ENCODE measurements around the gene PTCD3.
A peak's percentile ranks its signal among the peaks of the same experiment; 100 is the strongest.

The PTCD3 gene

DNA sequence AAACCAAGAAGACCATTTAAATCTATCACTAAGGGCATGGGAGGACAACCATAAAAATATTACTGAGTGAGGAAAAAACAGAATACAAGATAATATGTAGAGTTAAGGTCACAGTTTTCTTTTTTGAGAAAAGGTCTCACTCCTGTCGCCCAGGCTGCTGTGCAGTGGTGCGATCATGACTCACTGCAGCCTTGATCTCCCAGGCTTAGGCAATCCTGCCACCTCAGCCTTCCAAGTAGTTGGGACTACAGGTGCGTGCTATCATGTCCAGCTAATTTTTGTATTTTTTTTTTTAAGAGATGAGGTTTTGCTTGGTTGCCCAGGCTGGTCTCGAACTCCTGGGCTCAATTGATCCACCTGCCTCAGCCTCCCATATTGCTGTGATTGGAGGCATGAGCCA is 24.3 kb upstream of the PTCD3 start:
- no peak for DNase-seq

GRCh38 chr2:86082756-86083155 is 23.3 kb upstream of the PTCD3 start:
- no peak for DNase-seq

DNA sequence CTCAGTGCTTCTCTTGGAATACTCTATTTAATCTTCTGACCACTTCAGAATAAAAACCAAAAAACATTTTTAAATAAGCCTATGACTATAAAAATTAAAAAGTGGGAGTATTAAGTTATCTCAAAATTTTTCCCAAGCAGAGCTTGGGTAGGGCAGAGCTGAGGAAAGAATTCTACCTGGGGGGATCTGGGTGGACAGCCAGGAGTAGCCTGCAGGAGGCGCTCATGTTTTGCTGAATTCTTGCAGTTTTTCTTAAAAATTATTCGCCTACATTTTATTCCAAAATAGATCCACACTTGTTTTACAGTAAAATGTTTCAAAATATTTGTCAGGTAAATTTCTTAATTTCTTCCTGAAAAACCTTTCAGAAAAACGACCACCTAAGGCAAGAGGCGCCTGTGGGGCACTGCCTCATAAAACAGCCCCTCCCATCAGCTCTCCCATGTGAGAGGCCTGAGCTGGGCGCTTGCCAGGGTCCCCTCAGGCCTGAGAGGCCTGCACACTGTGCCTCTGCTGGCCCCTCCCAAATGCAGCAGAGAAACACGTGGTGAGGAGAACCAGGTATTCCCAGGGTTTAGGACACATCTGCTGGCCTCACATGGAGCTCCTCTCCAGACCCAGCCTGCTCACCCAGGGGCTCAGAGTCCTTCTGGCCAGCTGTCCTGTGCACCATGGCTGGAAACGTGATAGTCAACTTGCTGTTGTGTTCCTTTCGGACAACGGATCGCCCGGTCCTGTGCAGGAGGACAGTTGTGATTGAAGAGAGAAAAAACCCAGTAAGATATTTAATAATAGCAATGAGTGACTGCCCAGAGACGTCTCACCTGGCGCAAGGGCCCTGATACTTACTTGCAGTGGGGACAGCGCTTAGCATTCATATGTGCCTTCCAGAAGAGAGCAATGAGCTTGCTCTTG is 17.8 kb upstream of the PTCD3 start:
- no peak for DNase-seq

- DNase-seq = no peak
Observed at GRCh38 chr2:86094229-86094628, 11.8 kb upstream of the PTCD3 start.

GRCh38 chr2:86097114-86097896 is 8.7 kb upstream of the PTCD3 start:
- DNase-seq = no peak

- no peak for DNase-seq
Observed at GRCh38 chr2:86097913-86098312, 8.1 kb upstream of the PTCD3 start.

- DNase-seq = no peak
Observed at GRCh38 chr2:86102157-86102556, 3.9 kb upstream of the PTCD3 start.

GRCh38 chr2:86105252-86105968 is 625 bp upstream of the PTCD3 start, which contains the start of gene POLR1A:
Gene POLR1A (minus strand): TSS chr2:86105886. CDS start chr2:86105776, 110 bp downstream.
- DNase-seq = peak; percentile 53 to 100 (median 91)

DNA sequence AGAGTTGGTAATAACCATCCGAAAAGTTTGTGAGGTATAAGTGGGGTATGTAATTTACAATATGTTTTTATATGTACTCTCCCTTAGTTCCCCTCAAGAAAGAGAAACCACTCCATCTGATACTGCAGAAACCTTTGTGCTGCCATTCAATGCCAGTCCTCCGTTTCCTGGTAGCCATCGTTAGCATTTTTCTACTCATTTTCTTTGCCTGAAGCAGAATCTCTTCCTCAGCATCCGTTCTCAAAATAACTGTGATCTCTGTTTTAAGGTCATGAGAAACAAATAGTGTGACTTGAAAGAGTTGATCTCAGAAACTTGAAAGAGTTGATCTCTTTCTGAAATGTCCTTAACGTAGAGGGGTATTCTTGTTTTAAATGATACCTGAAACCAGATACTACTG is 996 bp downstream of the PTCD3 start:
- DNase-seq = no peak

DNA sequence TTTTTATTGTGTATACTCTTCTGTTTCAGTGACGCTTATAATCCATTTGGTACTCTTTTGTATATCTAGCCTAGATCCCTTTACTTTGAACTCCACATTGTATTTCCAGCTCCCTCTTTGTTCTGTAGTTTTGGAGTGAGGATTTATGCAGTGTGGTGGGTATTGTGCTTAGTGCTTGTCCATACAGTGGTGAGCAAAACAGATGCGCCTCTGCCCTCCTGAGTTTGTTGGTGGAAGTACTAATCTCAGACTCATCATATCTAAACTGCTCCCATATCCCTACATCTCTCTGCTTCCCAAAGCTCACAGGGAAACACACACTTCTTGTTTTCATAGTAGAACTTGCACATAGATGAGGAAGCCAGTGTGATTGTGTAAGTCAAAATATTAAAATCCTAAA is 12.1 kb downstream of the PTCD3 start:
- no peak for DNase-seq

GRCh38 chr2:86123328-86123925 is 17.4 kb downstream of the PTCD3 start:
- no peak for DNase-seq

GRCh38 chr2:86124683-86125082 is 18.6 kb downstream of the PTCD3 start:
- DNase-seq = no peak

GRCh38 chr2:86134709-86135108 is 28.7 kb downstream of the PTCD3 start:
- no peak for DNase-seq

DNA sequence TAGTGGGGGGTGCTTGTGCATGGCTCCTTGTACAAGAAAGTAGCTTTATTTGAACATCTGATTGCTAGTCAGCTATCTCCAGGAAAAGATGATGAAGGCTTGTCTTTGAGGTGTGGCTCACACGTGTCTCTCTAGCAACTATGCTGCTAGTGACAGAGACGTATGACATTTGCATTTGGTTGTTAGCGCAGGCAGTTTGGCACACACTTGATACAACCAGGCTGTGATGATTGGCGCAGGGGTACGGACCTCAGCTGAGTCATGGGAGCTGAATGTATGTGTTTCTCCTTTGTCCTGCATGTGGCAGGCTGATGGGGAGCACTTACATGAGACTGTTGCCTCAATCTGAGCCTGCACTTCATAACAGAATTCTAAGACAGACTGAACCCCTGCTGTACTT is 29.6 kb downstream of the PTCD3 start:
- peak in 4 of 51 donors; percentile 1 to 38 (median 5) for DNase-seq

GRCh38 chr2:86136141-86136540 is 30.1 kb downstream of the PTCD3 start:
- no peak for DNase-seq

GRCh38 chr2:86138736-86139625 is 32.9 kb downstream of the PTCD3 start:
- DNase-seq = no peak

GRCh38 chr2:86139981-86140380 is 33.9 kb downstream of the PTCD3 start:
- no peak for DNase-seq

DNA sequence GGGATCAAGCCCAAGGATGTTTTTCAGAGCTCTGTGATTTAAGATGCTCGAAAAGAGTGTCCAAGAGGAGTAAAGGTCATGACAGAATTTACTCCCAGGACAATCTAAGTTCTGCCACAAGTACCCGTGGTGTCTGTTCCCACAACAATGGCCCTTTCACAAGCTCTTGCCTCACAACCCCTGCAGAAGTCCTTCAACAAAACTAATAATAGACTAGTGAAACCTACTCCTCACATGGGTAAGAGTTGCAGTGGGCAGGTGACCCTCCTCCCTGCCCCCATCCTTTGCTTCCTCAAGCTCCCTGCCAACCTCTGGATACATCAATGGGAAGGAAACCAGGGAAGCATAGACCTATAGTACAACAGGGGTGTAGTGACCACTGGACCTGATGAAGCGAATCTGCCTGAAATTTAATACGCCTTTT is 34.9 kb downstream of the PTCD3 start:
- DNase-seq = no peak

DNA sequence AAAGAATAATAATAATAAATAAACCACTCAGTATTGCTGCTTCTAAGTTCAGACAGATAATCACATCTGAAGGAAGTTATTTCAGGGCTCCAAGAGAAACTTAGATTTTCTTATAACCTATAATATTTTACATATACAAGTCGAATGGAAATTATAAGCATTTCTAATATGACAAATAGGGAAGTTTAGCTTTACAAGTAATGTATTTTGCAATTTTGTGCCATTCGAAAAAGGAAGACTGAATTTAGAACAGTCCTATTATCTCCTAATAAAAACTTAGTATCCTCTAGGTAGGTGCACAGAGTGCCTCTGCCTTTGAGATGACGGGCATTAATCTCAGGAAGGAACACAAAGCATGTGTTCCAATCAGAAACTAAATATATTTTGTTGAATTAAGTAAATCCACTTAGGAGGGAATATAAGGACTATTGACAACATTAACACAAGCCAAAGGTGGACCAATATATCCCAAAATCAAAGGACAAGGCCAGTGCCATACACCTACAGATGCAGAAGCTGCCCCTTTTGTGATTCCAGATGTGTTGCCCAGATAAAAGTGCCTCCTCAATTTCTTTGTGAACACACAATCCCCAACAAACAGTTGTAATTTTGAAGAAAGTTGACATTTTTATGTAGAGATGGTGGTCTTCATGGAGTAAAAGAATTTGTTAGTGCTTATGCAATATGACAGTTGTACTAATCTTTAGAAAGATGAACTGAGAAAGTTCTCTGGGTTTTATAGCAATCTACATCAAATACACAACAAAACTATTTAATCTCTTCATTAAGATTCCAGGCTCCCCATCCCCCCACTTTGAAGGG is 36.6 kb downstream of the PTCD3 start:
- no peak for DNase-seq
